HepG2 (cell line): ENCODE results near the gene LIF. TPM values are rescaled to one million over a fixed set of nuclear protein-coding genes. Genes with fewer than 3 reads are reported as not detected.

ENCODE experiments used
- FIP1L1 ChIP-seq: fragments of 200-400 bp; formaldehyde crosslinking; IDR thresholded peaks from 2 replicates; pipeline ENCODE4 v1.6.1; 2018; ENCODE audit warnings: low read depth, mild to moderate bottlenecking, low read length, moderate library complexity, borderline replicate concordance; ENCODE audit not compliant: insufficient read depth
- HDAC6 ChIP-seq: fragments of 200-600 bp; sonication (generic); IDR thresholded peaks from 2 replicates; pipeline ENCODE4 v1.7.0; 2017; ENCODE audit warnings: mild to moderate bottlenecking, antibody characterized with exemption, low read length, low read depth
- JUNB ChIP-seq: sonication (generic); formaldehyde crosslinking; IDR thresholded peaks from 2 replicates; pipeline ENCODE4 v1.8.0; 2022; ENCODE audit warnings: missing genetic modification reagents, mild to moderate bottlenecking, borderline replicate concordance
- NRL ChIP-seq: sonication (generic); formaldehyde crosslinking; IDR thresholded peaks from 2 replicates; pipeline ENCODE4 v1.5.0; 2020; ENCODE audit warnings: missing genetic modification reagents, mild to moderate bottlenecking, moderate library complexity, borderline replicate concordance
- RBM22 ChIP-seq: fragments of 200-400 bp; formaldehyde crosslinking; optimal IDR thresholded peaks from 2 replicates; pipeline ENCODE3; 2017; ENCODE audit warnings: mild to moderate bottlenecking, low read length, moderate library complexity
- TAF15 ChIP-seq: fragments of 200-400 bp; formaldehyde crosslinking; IDR thresholded peaks from one replicate; pipeline ENCODE4 v1.6.1; 2018; ENCODE audit warnings: mild to moderate bottlenecking, low read depth, low read length; ENCODE audit not compliant: poor library complexity, severe bottlenecking
- XRCC5 ChIP-seq: fragments of 200-400 bp; formaldehyde crosslinking; optimal IDR thresholded peaks from 2 replicates; pipeline ENCODE3; 2017; ENCODE audit warnings: mild to moderate bottlenecking, low read length
- ZNF891 ChIP-seq: sonication (generic); formaldehyde crosslinking; IDR thresholded peaks from 2 replicates; pipeline ENCODE4 v1.5.0; 2020; ENCODE audit warnings: mild to moderate bottlenecking, missing genetic modification reagents
- polyA plus RNA-seq, 8 experiments: library from polyadenylated mRNA; depleted of rRNA in 3 of 8; stranded (reverse) in 7 of 8; unstranded in 1 of 8; fragments of >200 nt; fragmentation: Illumina TruSeq in 4 of 8; extraction: Trizol in 4 of 8; gene quantifications; 2 replicates each; pipeline versions ENCODE4 v1.2.1 to v1.2.3, GENCODE V29; 2011 to 2016; ENCODE audit warnings: low read depth in 4 of 8, missing spikeins in 1 of 8, mixed read lengths in 1 of 8; ENCODE audit not compliant: insufficient read depth in 1 of 8
- total RNA-seq, 5 experiments: library from RNA; depleted of rRNA; stranded (reverse); fragments of >200 nt; fragmentation: Illumina TruSeq; extraction: Trizol; gene quantifications; 2 replicates each; pipeline ENCODE4 v1.2.3, GENCODE V29; 2016; ENCODE audit warnings: low read depth in 1 of 5
- TF ChIP-seq, protein P1 (sequence below): sonication (generic); formaldehyde crosslinking; IDR thresholded peaks from 2 replicates; pipeline ENCODE4 v1.5.0; 2020; ENCODE audit warnings: mild to moderate bottlenecking, missing genetic modification reagents, borderline replicate concordance
- TF ChIP-seq, protein P2 (sequence below): sonication (generic); formaldehyde crosslinking; IDR thresholded peaks from 2 replicates; pipeline ENCODE4 v1.8.0; 2022; ENCODE audit warnings: mild to moderate bottlenecking, missing genetic modification reagents; ENCODE audit not compliant: insufficient replicate concordance
- TF ChIP-seq, protein P3 (sequence below): sonication (generic); formaldehyde crosslinking; IDR thresholded peaks from 2 replicates; pipeline ENCODE4 v1.8.0; 2022; ENCODE audit warnings: missing genetic modification reagents, low read depth, mild to moderate bottlenecking, borderline replicate concordance
- TF ChIP-seq, protein P4 (sequence below): sonication (generic); formaldehyde crosslinking; conservative IDR thresholded peaks from 2 replicates; pipeline ENCODE4 v1.4.0; 2020; ENCODE audit warnings: missing genetic modification reagents

LIF gene
- total and polyA plus RNA-seq, 2 of the 13 experiments (the other 11 are each of a cell fraction or from before 2014, with no cell fraction given), result 3.6 to 8.5 TPM

DNA sequence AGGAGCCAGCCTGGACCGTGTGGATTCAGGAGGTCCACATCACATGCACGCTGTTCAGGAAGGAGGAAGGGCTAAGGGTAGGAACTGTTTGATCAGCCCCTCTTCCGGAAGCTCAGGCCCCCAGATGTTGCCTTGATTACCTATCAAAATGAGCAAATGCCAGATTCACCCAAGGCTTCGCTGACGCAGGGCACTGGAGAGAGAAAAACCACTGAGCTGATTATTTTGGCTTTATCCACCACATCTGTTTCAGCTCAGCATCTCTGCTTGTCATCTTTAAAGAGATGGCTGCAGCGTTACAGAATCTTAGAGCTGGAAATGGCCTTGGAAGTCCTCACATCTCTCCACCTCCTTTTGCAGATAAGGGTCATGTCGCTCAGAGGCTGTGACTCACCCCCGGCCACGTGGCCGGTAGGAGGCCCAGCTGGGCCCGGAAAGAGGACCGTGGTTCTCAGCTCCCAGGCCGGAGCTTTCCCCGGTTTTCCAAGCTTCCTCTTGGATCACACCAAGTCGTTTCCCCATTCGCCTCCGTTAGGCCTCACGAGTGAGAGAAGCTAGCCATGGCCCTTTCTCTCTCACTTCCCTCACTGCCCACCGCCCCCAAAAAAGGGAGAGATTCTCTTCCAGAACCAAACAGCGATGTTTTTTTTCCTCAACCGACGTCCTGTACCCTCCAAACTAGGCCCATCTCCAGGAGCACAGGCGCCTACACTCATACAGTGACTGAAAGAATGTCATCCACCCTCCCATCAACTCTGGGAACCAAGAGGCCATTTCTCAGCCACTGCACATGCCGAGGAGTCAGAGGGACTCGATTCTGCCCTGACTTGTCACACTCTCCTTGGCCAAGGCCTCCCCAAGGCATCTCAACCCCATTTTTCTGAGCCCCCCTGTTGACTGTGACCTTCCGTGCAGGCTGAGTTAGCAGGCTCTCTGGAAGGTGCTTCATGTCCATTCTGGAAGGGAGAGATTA is 37.6 kb downstream of the LIF start (continued):
- TF ChIP-seq, protein P1, sequence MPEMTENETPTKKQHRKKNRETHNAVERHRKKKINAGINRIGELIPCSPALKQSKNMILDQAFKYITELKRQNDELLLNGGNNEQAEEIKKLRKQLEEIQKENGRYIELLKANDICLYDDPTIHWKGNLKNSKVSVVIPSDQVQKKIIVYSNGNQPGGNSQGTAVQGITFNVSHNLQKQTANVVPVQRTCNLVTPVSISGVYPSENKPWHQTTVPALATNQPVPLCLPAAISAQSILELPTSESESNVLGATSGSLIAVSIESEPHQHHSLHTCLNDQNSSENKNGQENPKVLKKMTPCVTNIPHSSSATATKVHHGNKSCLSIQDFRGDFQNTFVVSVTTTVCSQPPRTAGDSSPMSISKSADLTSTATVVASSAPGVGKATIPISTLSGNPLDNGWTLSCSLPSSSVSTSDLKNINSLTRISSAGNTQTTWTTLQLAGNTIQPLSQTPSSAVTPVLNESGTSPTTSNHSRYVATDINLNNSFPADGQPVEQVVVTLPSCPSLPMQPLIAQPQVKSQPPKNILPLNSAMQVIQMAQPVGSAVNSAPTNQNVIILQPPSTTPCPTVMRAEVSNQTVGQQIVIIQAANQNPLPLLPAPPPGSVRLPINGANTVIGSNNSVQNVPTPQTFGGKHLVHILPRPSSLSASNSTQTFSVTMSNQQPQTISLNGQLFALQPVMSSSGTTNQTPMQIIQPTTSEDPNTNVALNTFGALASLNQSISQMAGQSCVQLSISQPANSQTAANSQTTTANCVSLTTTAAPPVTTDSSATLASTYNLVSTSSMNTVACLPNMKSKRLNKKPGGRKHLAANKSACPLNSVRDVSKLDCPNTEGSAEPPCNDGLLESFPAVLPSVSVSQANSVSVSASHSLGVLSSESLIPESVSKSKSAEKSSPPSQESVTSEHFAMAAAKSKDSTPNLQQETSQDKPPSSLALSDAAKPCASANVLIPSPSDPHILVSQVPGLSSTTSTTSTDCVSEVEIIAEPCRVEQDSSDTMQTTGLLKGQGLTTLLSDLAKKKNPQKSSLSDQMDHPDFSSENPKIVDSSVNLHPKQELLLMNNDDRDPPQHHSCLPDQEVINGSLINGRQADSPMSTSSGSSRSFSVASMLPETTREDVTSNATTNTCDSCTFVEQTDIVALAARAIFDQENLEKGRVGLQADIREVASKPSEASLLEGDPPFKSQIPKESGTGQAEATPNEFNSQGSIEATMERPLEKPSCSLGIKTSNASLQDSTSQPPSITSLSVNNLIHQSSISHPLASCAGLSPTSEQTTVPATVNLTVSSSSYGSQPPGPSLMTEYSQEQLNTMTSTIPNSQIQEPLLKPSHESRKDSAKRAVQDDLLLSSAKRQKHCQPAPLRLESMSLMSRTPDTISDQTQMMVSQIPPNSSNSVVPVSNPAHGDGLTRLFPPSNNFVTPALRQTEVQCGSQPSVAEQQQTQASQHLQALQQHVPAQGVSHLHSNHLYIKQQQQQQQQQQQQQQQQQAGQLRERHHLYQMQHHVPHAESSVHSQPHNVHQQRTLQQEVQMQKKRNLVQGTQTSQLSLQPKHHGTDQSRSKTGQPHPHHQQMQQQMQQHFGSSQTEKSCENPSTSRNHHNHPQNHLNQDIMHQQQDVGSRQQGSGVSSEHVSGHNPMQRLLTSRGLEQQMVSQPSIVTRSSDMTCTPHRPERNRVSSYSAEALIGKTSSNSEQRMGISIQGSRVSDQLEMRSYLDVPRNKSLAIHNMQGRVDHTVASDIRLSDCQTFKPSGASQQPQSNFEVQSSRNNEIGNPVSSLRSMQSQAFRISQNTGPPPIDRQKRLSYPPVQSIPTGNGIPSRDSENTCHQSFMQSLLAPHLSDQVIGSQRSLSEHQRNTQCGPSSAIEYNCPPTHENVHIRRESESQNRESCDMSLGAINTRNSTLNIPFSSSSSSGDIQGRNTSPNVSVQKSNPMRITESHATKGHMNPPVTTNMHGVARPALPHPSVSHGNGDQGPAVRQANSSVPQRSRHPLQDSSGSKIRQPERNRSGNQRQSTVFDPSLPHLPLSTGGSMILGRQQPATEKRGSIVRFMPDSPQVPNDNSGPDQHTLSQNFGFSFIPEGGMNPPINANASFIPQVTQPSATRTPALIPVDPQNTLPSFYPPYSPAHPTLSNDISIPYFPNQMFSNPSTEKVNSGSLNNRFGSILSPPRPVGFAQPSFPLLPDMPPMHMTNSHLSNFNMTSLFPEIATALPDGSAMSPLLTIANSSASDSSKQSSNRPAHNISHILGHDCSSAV (CRISPR knock-in tag), result no peak
- TF ChIP-seq NRL (CRISPR knock-in tag) (no peak; the same call in 1 of the 2 replicates), ZNF891 (peak; percentile 57; the same call in 1 of the 2 replicates), HDAC6 (no peak), XRCC5 (no peak), JUNB (CRISPR knock-in tag) (0 out of 2 replicates have a peak, but pooled peaks have one; percentile 29), RBM22 (no peak), TAF15 (no peak), FIP1L1 (no peak)
- TF ChIP-seq, protein P2, sequence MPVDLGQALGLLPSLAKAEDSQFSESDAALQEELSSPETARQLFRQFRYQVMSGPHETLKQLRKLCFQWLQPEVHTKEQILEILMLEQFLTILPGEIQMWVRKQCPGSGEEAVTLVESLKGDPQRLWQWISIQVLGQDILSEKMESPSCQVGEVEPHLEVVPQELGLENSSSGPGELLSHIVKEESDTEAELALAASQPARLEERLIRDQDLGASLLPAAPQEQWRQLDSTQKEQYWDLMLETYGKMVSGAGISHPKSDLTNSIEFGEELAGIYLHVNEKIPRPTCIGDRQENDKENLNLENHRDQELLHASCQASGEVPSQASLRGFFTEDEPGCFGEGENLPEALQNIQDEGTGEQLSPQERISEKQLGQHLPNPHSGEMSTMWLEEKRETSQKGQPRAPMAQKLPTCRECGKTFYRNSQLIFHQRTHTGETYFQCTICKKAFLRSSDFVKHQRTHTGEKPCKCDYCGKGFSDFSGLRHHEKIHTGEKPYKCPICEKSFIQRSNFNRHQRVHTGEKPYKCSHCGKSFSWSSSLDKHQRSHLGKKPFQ (CRISPR knock-in tag), result peak; percentile 66
- TF ChIP-seq, protein P3, sequence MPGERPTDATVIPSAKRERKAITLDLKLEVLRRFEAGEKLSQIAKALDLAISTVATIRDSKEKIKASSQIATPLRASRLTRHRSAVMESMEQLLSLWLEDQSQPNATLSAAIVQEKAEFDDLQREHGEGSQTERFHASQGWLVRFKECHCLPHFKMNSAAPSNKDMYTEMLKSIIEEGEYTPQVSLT (CRISPR knock-in tag), result no peak
- TF ChIP-seq, protein P4, sequence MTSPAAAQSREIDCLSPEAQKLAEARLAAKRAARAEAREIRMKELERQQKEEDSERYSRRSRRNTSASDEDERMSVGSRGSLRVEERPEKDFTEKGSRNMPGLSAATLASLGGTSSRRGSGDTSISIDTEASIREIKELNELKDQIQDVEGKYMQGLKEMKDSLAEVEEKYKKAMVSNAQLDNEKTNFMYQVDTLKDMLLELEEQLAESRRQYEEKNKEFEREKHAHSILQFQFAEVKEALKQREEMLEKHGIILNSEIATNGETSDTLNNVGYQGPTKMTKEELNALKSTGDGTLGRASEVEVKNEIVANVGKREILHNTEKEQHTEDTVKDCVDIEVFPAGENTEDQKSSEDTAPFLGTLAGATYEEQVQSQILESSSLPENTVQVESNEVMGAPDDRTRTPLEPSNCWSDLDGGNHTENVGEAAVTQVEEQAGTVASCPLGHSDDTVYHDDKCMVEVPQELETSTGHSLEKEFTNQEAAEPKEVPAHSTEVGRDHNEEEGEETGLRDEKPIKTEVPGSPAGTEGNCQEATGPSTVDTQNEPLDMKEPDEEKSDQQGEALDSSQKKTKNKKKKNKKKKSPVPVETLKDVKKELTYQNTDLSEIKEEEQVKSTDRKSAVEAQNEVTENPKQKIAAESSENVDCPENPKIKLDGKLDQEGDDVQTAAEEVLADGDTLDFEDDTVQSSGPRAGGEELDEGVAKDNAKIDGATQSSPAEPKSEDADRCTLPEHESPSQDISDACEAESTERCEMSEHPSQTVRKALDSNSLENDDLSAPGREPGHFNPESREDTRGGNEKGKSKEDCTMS (CRISPR knock-in tag), result no peak
